ENCODE measurements around the gene CDKAL1. TPM values are rescaled to one million over a fixed set of nuclear protein-coding genes. Genes with fewer than 3 reads are reported as not detected.

CDKAL1 gene
- total RNA-seq, 1 donor from 2014 or later: 14.8 TPM

DNA sequence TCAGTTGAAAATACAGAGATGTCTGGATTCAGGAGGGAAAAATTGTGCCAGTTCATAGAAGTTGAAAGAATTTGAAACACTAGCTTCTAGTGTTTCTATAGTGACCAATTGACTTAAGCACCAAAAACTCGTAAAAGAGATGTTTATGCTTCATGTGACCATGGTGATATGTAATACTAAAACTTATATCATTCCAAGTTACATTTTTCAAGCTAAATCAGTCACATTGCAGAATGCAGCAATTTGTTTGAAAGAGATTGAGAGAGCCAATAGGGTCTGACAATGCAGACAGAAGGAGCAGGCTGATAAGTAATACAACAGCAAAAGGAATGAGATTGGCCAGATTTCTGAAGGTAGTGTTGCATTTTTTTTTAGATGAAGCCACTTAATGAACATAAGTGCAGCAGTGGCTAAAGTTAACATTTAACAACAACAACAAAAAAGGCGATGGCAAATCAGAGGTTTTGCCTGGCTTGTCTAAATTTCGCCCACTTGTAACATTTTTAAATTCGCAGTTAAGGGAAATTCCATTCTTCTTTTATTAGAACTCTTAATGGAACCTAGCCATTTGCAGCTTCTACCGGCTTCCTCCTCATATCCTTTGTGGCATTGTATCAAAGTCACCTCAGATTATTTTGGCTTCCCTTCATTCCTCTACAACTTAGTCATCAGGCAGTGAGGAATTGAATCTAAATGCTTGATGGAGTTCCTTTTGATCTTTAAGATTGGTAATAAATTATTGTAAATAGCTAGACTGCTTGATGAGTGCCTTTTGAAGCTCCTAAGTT lies 575.3 kb downstream of the CDKAL1 start:
- Mint-ChIP-seq H3K4me1 (ENCODE audit: unreplicated experiment) (peaks cover 4% of the 10 kb centered on the region), H3K27me3 (ENCODE audit: unreplicated experiment) (no peaks in the 10 kb centered on the region), H3K4me3 (ENCODE audit: unreplicated experiment) (no peak overlapping the region), H3K27ac (ENCODE audit: unreplicated experiment) (no peak overlapping the region), H3K36me3 (ENCODE audit: unreplicated experiment) (no peaks in the 10 kb centered on the region), H3K9me3 (ENCODE audit: unreplicated experiment) (no peaks in the 10 kb centered on the region)
- TF ChIP-seq, protein P1, sequence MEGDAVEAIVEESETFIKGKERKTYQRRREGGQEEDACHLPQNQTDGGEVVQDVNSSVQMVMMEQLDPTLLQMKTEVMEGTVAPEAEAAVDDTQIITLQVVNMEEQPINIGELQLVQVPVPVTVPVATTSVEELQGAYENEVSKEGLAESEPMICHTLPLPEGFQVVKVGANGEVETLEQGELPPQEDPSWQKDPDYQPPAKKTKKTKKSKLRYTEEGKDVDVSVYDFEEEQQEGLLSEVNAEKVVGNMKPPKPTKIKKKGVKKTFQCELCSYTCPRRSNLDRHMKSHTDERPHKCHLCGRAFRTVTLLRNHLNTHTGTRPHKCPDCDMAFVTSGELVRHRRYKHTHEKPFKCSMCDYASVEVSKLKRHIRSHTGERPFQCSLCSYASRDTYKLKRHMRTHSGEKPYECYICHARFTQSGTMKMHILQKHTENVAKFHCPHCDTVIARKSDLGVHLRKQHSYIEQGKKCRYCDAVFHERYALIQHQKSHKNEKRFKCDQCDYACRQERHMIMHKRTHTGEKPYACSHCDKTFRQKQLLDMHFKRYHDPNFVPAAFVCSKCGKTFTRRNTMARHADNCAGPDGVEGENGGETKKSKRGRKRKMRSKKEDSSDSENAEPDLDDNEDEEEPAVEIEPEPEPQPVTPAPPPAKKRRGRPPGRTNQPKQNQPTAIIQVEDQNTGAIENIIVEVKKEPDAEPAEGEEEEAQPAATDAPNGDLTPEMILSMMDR (IDR thresholded peaks at IDR 0.05): no peak
- no peak for DNase-seq (ENCODE audit: extremely low spot score, unreplicated experiment)

DNA sequence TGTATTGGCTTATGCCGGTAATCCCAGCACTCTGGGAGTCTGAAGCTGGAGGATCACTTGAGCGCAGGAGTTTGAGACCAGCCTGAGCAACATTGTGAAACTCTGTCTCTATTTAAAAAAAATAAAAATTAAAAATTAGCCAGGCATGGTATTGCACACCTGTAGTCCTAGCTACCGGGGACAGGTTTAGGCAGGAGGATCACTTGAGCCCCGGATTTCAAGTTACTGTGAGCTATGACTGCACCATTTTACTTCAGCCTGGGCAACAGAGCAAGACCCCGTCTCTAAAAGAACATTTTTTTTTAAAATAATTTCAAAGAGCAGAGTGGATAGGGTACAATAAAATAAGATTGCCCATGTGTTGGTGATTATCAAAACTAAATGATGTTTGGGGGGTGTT lies 576.4 kb downstream of the CDKAL1 start:
- no peak overlapping the region for H3K4me3 Mint-ChIP-seq (ENCODE audit: unreplicated experiment)
- no peak overlapping the region for H3K27ac Mint-ChIP-seq (ENCODE audit: unreplicated experiment)
- no peaks in the 10 kb centered on the region for H3K27me3 Mint-ChIP-seq (ENCODE audit: unreplicated experiment)
- no peak for DNase-seq (ENCODE audit: extremely low spot score, unreplicated experiment)
- H3K4me1 Mint-ChIP-seq (ENCODE audit: unreplicated experiment): peaks cover 8% of the 10 kb centered on the region
- no peaks in the 10 kb centered on the region for H3K9me3 Mint-ChIP-seq (ENCODE audit: unreplicated experiment)
- TF ChIP-seq, protein P1 (IDR thresholded peaks at IDR 0.05): no peak
- H3K36me3 Mint-ChIP-seq (ENCODE audit: unreplicated experiment): no peaks in the 10 kb centered on the region

DNA sequence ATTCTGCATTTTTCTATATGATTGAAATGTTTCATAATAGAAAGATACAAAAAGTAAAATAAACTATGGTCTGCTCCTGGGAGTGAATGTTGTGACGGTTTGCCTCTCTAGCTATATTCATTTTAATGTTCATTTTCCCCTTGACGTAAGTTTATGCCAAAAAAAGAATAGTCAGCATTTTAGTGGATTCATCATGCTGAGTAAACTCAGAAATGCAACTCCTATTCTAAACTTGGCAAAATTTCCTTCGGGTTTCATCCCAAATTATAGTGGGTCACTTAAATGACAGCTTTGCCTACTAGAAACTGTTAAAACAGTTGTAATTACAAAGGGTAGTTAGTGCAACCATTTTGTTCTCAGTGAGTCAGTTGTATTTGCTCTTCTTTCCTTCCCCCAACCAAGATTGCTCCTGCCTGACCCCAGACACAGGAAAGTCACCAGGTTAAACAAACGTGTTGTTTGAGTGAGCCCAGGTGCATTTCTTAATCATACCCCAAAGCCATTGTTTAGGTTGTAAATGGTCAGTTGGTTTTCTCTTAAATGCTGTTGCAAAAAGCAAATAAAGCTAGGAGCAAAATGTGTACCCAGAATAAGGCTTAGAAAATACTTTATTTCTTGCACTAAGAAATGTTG lies 577.0 kb downstream of the CDKAL1 start:
- TF ChIP-seq, protein P1 (IDR thresholded peaks at IDR 0.05): no peak
- Mint-ChIP-seq H3K27me3 (ENCODE audit: unreplicated experiment) (no peaks in the 10 kb centered on the region), H3K4me1 (ENCODE audit: unreplicated experiment) (peaks cover 8% of the 10 kb centered on the region), H3K36me3 (ENCODE audit: unreplicated experiment) (no peaks in the 10 kb centered on the region), H3K9me3 (ENCODE audit: unreplicated experiment) (no peaks in the 10 kb centered on the region), H3K27ac (ENCODE audit: unreplicated experiment) (no peak overlapping the region), H3K4me3 (ENCODE audit: unreplicated experiment) (no peak overlapping the region)
- no peak for DNase-seq (ENCODE audit: extremely low spot score, unreplicated experiment)

DNA sequence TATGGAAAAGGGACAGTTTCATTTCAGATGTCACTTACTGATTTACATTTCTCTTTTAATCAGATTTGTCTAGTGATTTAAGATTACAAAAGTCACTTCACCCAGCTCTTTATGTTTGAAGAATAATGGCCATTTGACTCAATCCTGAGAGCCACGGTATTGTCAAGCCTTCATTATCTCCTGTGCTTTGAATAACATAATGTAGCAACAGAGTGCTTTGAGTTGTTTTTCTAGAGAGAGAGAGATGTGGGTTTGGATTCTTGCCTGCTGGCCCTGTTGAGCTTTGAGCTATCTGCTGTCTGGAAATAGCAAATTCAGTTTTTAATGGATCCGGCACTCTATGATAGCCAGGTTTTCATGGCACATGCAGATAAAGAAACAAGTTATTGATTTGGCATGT lies 580.9 kb downstream of the CDKAL1 start:
- Mint-ChIP-seq H3K27ac (ENCODE audit: unreplicated experiment) (no peak overlapping the region), H3K27me3 (ENCODE audit: unreplicated experiment) (no peaks in the 10 kb centered on the region), H3K4me1 (ENCODE audit: unreplicated experiment) (peaks cover 5% of the 10 kb centered on the region), H3K36me3 (ENCODE audit: unreplicated experiment) (no peaks in the 10 kb centered on the region), H3K4me3 (ENCODE audit: unreplicated experiment) (no peak overlapping the region), H3K9me3 (ENCODE audit: unreplicated experiment) (no peaks in the 10 kb centered on the region)
- no peak for DNase-seq (ENCODE audit: extremely low spot score, unreplicated experiment)
- TF ChIP-seq, protein P1 (IDR thresholded peaks at IDR 0.05): no peak

DNA sequence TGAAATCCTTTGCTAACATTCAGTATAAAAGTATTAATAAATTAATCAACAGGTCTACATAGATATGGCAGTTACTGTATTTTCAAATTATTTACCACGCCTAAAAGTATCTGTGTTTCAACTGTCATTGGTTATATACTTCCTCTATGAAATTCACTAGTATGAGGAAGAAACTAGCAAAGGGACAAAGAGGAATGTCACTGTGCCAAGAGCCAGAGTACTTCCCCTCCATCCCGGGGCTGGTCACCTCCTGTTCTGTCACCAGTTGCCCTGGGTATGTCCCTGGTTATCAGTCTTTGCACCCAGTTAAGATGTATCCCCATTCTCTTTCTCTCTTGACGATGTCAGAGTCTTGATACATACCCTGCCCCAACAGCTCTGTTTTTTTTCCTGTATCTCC lies 582.5 kb downstream of the CDKAL1 start:
- Mint-ChIP-seq H3K9me3 (ENCODE audit: unreplicated experiment) (no peaks in the 10 kb centered on the region), H3K4me1 (ENCODE audit: unreplicated experiment) (peaks cover 3% of the 10 kb centered on the region), H3K36me3 (ENCODE audit: unreplicated experiment) (no peaks in the 10 kb centered on the region), H3K27ac (ENCODE audit: unreplicated experiment) (no peak overlapping the region), H3K4me3 (ENCODE audit: unreplicated experiment) (no peak overlapping the region), H3K27me3 (ENCODE audit: unreplicated experiment) (no peaks in the 10 kb centered on the region)
- no peak for DNase-seq (ENCODE audit: extremely low spot score, unreplicated experiment)
- TF ChIP-seq, protein P1 (IDR thresholded peaks at IDR 0.05): no peak

Measured in osteocyte (in vitro differentiated cells).